Stimulated activated CD8-positive, alpha-beta memory T cell treated with anti-CD3 and anti-CD28 coated beads, Interleukin-4, amount 100 ng/mL, for 4 hours (primary cell): Measurements from ENCODE around the gene COLGALT1.
"Not testable (repeated sequence)": the region's sequence is repeated elsewhere in the genome, so short reads cannot be mapped to it uniquely, and the experiment has no call there.

Experiments used
- DNase-seq, 2 donors: peaks; one replicate each; pipeline ENCODE4 v3.0.0-alpha.2; 2020; ENCODE audit warnings: low read depth in 2 of 2, low spot score in 1 of 2

The COLGALT1 gene

GRCh38 chr19:17555480-17555928 lies at the start of gene COLGALT1:
Gene COLGALT1, plus strand, starts transcription at chr19:17555649. Its CDS starts 65 bp downstream, at chr19:17555714.
- DNase-seq, result peak; percentile 97 to 99

GRCh38 chr19:17506745-17507144 lies 48.7 kb upstream of the COLGALT1 start:
- no peak for DNase-seq

GRCh38 chr19:17508558-17508933 lies 46.9 kb upstream of the COLGALT1 start:
- not testable (repeated sequence) for DNase-seq

- no peak for DNase-seq
Observed at GRCh38 chr19:17510220-17510993, 45.0 kb upstream of the COLGALT1 start.

GRCh38 chr19:17511724-17512573 lies 43.5 kb upstream of the COLGALT1 start:
- peak; percentile 59 to 74 for DNase-seq

- no peak for DNase-seq
Observed at GRCh38 chr19:17512574-17512939, 42.9 kb upstream of the COLGALT1 start.

- no peak for DNase-seq
Observed at GRCh38 chr19:17515408-17516149, 39.9 kb upstream of the COLGALT1 start.

- no peak for DNase-seq
Observed at GRCh38 chr19:17517898-17518297, 37.6 kb upstream of the COLGALT1 start.

GRCh38 chr19:17518654-17519053 lies 36.8 kb upstream of the COLGALT1 start:
- DNase-seq, result not testable (repeated sequence)

GRCh38 chr19:17519967-17520366 lies 35.5 kb upstream of the COLGALT1 start:
- DNase-seq, result no peak

GRCh38 chr19:17520865-17521264 lies 34.6 kb upstream of the COLGALT1 start:
- no peak for DNase-seq

- DNase-seq, result peak in 1 of 2 donors; percentile 30
Observed at GRCh38 chr19:17522988-17523872, 32.2 kb upstream of the COLGALT1 start.

GRCh38 chr19:17524651-17525050 lies 30.8 kb upstream of the COLGALT1 start:
- DNase-seq, result no peak

- no peak for DNase-seq
Observed at GRCh38 chr19:17525141-17525540, 30.3 kb upstream of the COLGALT1 start.

- no peak for DNase-seq
Observed at GRCh38 chr19:17526922-17527321, 28.5 kb upstream of the COLGALT1 start.

GRCh38 chr19:17527326-17527725 lies 28.1 kb upstream of the COLGALT1 start:
- no peak for DNase-seq

GRCh38 chr19:17528610-17529009 lies 26.8 kb upstream of the COLGALT1 start:
- DNase-seq, result no peak

GRCh38 chr19:17529239-17530158 lies 25.9 kb upstream of the COLGALT1 start:
- no peak for DNase-seq

GRCh38 chr19:17530586-17530985 lies 24.9 kb upstream of the COLGALT1 start:
- no peak for DNase-seq
